Lower leg skin (tissue), 3 donors: ENCODE data around the gene NECAP2.
"Not testable (repeated sequence)": the region's sequence is repeated elsewhere in the genome, so short reads cannot be mapped to it uniquely, and the experiment has no call there.

ENCODE experiments used
- POLR2A ChIP-seq, 2 donors: fragments of 450-650 bp; IDR thresholded peaks; one replicate each; pipeline ENCODE4 v1.6.1; 2016 to 2017; ENCODE audit warnings: antibody characterized with exemption in 2 of 2, mild to moderate bottlenecking in 1 of 2, moderate library complexity in 1 of 2
- TF ChIP-seq, protein P1 (sequence below), 3 donors: fragments of 450-650 bp; IDR thresholded peaks; one replicate each; pipeline ENCODE4 v1.5.1; 2016; ENCODE audit warnings: antibody characterized with exemption in 3 of 3, mild to moderate bottlenecking in 3 of 3, moderate library complexity in 2 of 3

DNA sequence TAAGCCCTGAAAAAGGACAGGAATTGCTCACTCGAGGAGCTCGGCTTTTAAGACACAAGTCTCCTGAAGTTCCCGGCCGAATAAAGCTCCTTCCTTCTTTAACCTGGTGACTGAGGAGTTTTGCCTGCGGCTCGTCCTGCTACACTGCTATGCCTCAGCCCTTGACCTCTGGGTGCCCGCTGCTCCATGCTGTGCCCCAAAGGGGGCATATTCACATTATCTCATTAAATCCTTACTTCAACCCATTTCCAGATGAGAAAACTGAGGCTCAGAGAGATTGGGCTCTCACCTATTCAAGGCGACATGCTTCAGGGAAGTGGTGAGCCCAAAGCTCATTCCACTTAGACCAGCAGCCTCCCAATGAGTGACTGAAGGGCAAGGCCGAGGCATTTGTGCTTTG lies 53.2 kb downstream of the NECAP2 start:
- not testable (repeated sequence) for TF ChIP-seq POLR2A (IDR thresholded peaks at IDR 0.05)
- TF ChIP-seq, protein P1, sequence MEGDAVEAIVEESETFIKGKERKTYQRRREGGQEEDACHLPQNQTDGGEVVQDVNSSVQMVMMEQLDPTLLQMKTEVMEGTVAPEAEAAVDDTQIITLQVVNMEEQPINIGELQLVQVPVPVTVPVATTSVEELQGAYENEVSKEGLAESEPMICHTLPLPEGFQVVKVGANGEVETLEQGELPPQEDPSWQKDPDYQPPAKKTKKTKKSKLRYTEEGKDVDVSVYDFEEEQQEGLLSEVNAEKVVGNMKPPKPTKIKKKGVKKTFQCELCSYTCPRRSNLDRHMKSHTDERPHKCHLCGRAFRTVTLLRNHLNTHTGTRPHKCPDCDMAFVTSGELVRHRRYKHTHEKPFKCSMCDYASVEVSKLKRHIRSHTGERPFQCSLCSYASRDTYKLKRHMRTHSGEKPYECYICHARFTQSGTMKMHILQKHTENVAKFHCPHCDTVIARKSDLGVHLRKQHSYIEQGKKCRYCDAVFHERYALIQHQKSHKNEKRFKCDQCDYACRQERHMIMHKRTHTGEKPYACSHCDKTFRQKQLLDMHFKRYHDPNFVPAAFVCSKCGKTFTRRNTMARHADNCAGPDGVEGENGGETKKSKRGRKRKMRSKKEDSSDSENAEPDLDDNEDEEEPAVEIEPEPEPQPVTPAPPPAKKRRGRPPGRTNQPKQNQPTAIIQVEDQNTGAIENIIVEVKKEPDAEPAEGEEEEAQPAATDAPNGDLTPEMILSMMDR (IDR thresholded peaks at IDR 0.05) = not testable (repeated sequence)
